ENCODE measurements around the gene MAP3K12. TPM values are rescaled to one million over a fixed set of nuclear protein-coding genes. Genes with fewer than 3 reads are reported as not detected.

MAP3K12 gene
- total RNA-seq, 2 donors from 2014 or later: 5.5 to 8.1 TPM

- TF ChIP-seq CTCF (conservative IDR thresholded peaks at IDR 0.05): no peak
- Mint-ChIP-seq H3K4me1 (no peaks in the 10 kb centered on the region), H3K9me3 (no peaks in the 10 kb centered on the region), H3K36me3 (ENCODE audit: low read depth) (peaks cover 30% of the 10 kb centered on the region), H3K4me3 (no peak overlapping the region), H3K27me3 (ENCODE audit: insufficient read depth) (no peaks in the 10 kb centered on the region), H3K27ac (no peak overlapping the region)
- H3K27me3 ChIP-seq (ENCODE audit: control insufficient read depth, insufficient read depth, low read length, poor library complexity, severe bottlenecking): no peaks in the 10 kb centered on the region
- no peak overlapping the region for H3K9ac ChIP-seq (ENCODE audit: extremely low read depth, low read length, poor library complexity, severe bottlenecking)
- H3K36me3 ChIP-seq (ENCODE audit: control insufficient read depth, insufficient read depth, low read length): peaks cover 49% of the 10 kb centered on the region
- H3K4me1 ChIP-seq (ENCODE audit: control insufficient read depth, insufficient read depth, low read length): no peaks in the 10 kb centered on the region
- H3K27ac ChIP-seq (ENCODE audit: low read depth, low read length): no peak overlapping the region
- DNase-seq: no peak
- H3K4me3 ChIP-seq (ENCODE audit: low read length): no peak overlapping the region
- no peaks in the 10 kb centered on the region for H3K9me3 ChIP-seq (ENCODE audit: control insufficient read depth, low read length)
- 73 to 94% methylated on average over 7 to 9 of the region's 9 CpGs for WGBS, 2 experiments (ENCODE audit: insufficient coverage in 1 of 2, insufficient read length in 1 of 2)
Observed at GRCh38 chr12:53510181-53510812, 11.0 kb upstream of the MAP3K12 start.

- no peaks in the 10 kb centered on the region for H3K4me1 Mint-ChIP-seq
- WGBS, 2 experiments (ENCODE audit: insufficient coverage in 1 of 2, insufficient read length in 1 of 2): 42 to 93% methylated on average over 3 to 7 of the region's 7 CpGs
Observed at GRCh38 chr12:53508534-53509170, 9.4 kb upstream of the MAP3K12 start.

GRCh38 chr12:53507603-53507885 is 8.3 kb upstream of the MAP3K12 start:
- no peak overlapping the region for H3K9ac ChIP-seq (ENCODE audit: extremely low read depth, low read length, poor library complexity, severe bottlenecking)
- H3K4me1 ChIP-seq (ENCODE audit: control insufficient read depth, insufficient read depth, low read length): no peaks in the 10 kb centered on the region
- no peaks in the 10 kb centered on the region for H3K27me3 ChIP-seq (ENCODE audit: control insufficient read depth, insufficient read depth, low read length, poor library complexity, severe bottlenecking)
- TF ChIP-seq CTCF (conservative IDR thresholded peaks at IDR 0.05): no peak
- Mint-ChIP-seq H3K9me3 (no peaks in the 10 kb centered on the region), H3K27ac (no peak overlapping the region), H3K4me3 (no peak overlapping the region), H3K27me3 (ENCODE audit: insufficient read depth) (no peaks in the 10 kb centered on the region), H3K4me1 (no peaks in the 10 kb centered on the region), H3K36me3 (ENCODE audit: low read depth) (peaks cover 31% of the 10 kb centered on the region)
- DNase-seq: no peak
- peaks cover 52% of the 10 kb centered on the region for H3K36me3 ChIP-seq (ENCODE audit: control insufficient read depth, insufficient read depth, low read length)
- H3K27ac ChIP-seq (ENCODE audit: low read depth, low read length): no peak overlapping the region
- no peaks in the 10 kb centered on the region for H3K9me3 ChIP-seq (ENCODE audit: control insufficient read depth, low read length)
- 84 to 89% methylated on average over 3 to 4 of the region's 4 CpGs for WGBS, 2 experiments (ENCODE audit: insufficient coverage in 1 of 2, insufficient read length in 1 of 2)
- no peak overlapping the region for H3K4me3 ChIP-seq (ENCODE audit: low read length)

More at GRCh38 chr12:53508534-53509170, 9.4 kb upstream of the MAP3K12 start:
- H3K27ac ChIP-seq (ENCODE audit: low read depth, low read length): no peak overlapping the region
- no peaks in the 10 kb centered on the region for H3K27me3 ChIP-seq (ENCODE audit: control insufficient read depth, insufficient read depth, low read length, poor library complexity, severe bottlenecking)
- H3K9me3 ChIP-seq (ENCODE audit: control insufficient read depth, low read length): no peaks in the 10 kb centered on the region
- H3K9ac ChIP-seq (ENCODE audit: extremely low read depth, low read length, poor library complexity, severe bottlenecking): no peak overlapping the region
- no peaks in the 10 kb centered on the region for H3K4me1 ChIP-seq (ENCODE audit: control insufficient read depth, insufficient read depth, low read length)
- peak; percentile 100 for DNase-seq
- peaks cover 53% of the 10 kb centered on the region for H3K36me3 ChIP-seq (ENCODE audit: control insufficient read depth, insufficient read depth, low read length)
- no peak overlapping the region for H3K27ac Mint-ChIP-seq
- H3K4me3 ChIP-seq (ENCODE audit: low read length): no peak overlapping the region
- TF ChIP-seq CTCF (conservative IDR thresholded peaks at IDR 0.05): peak; percentile 95
- H3K4me3 Mint-ChIP-seq: no peak overlapping the region
- peaks cover 29% of the 10 kb centered on the region for H3K36me3 Mint-ChIP-seq (ENCODE audit: low read depth)
- H3K27me3 Mint-ChIP-seq (ENCODE audit: insufficient read depth): no peaks in the 10 kb centered on the region
- no peaks in the 10 kb centered on the region for H3K9me3 Mint-ChIP-seq
